DMS153 (cell line): Measurements from ENCODE around the gene UCHL1.
"Not testable (repeated sequence)": the region's sequence is repeated elsewhere in the genome, so short reads cannot be mapped to it uniquely, and the experiment has no call there.

Experiments used
- DNase-seq: peaks from one replicate; lab custom pipeline; 2025; lab: John Stamatoyannopoulos, UW

The UCHL1 gene

DNA sequence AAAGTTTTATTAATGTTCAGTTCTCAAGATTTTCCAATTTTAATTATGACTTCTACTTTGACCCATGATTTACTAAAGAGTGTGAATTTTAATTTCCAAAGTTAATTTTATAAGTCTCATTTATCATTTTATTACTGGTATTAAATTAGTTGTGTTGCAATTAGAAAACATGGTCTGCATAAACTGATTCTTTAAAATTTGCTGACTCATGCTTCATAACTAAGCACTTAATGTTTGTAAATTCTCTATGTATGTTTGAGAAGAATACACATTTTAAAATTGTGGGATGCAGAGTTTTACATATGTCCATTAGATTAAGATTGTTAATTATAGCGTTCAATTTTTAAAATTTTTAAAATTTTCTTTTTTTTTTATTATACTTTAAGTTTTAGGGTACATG lies 20.2 kb upstream of the UCHL1 start:
- no peak for DNase-seq

- no peak for DNase-seq
Measured at GRCh38 chr4:41241919-41242318, 14.8 kb upstream of the UCHL1 start.

DNA sequence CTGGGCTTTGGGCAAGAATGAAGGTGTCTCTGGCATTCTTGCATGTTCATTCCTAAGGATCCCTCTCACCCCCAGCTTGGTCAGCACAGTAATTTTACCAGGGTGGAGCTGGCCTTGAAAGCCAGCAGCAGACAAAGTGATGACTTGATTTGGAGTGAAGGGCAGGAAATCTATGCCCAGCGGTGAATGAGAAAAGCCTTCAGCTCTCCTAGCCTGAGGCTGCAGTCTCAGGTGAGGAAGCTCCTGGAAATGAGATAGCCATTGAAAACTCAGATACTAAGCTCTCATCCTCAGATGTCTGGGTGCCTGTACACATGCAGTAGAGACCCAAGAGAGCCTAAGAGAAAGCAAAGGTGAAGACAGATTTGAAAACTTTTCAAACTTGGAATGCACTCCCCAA lies 10.7 kb upstream of the UCHL1 start:
- DNase-seq: no peak

DNA sequence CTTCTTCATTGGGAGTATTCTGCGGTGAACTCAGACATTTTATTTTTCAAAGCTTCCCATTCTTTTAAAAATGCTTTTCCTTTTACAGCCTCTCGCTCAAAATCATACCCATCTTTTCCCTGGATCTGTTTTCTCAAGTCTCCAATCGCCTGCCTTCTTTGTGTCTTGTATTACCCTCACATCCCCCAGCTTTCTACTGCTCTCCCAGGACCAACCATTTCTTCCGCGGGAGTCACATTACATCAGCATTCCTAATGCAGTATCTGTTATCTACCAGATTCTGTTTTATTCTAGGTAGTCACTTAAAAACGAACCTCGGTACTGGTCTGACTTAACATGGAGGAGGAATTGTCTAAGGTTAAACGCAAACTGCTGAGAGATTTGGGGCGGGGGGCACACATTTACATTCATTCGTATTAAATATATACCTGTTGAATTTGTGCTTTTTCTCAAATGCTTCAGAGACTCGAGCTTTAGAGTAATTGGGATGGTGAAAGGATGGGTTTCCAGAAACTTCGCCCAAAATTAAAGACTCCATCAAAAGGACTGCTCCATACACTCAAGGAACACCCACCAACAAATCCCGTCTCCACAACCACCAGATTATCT lies 493 bp upstream of the UCHL1 start:
- DNase-seq: no peak

GRCh38 chr4:41257257-41257901 lies 651 bp downstream of the UCHL1 start:
- peak; percentile 17 for DNase-seq

- DNase-seq: no peak
Measured at GRCh38 chr4:41257906-41258305, 1.2 kb downstream of the UCHL1 start.

GRCh38 chr4:41258783-41259182 lies 2.1 kb downstream of the UCHL1 start:
- peak; percentile 7 for DNase-seq

- DNase-seq: no peak
Measured at GRCh38 chr4:41260116-41260733, 3.5 kb downstream of the UCHL1 start.

GRCh38 chr4:41262198-41262597 lies 5.5 kb downstream of the UCHL1 start:
- no peak for DNase-seq

GRCh38 chr4:41264212-41264611 lies 7.5 kb downstream of the UCHL1 start:
- DNase-seq: no peak

GRCh38 chr4:41267997-41268396 lies 11.3 kb downstream of the UCHL1 start:
- DNase-seq: no peak

- no peak for DNase-seq
Measured at GRCh38 chr4:41268721-41269517, 12.2 kb downstream of the UCHL1 start.

GRCh38 chr4:41269682-41270081 lies 13.0 kb downstream of the UCHL1 start:
- no peak for DNase-seq

- DNase-seq: not testable (repeated sequence)
Measured at GRCh38 chr4:41275931-41276330, 19.2 kb downstream of the UCHL1 start.

GRCh38 chr4:41280010-41280409 lies 23.3 kb downstream of the UCHL1 start:
- DNase-seq: no peak

DNA sequence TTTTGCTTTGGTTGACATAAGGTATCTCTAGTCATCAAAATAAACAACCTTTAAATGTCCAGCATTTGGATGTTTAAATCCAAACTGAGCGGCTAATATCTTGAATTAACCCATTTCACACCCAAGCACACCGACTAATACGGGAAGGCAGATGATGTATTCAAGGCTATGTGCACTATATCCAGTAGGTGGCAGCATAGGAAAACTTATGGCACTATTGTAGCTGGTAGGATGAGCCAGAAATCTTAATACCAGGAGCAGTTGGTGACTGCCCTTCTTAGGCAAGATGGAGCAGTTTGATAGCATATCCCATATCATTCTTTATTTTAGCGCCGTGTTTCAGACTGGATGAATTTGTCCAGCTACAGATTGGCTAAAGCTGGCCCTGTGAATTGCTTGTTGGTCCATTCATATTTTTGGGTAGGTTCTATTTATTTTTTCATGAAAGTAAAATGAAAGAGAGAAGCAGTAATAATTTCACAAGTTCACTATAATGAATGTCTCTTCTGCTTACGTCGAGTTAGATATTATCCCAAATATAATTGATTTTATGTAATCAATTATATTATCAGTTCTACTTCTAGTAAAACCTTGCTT lies 24.4 kb downstream of the UCHL1 start:
- DNase-seq: peak; percentile 60

DNA sequence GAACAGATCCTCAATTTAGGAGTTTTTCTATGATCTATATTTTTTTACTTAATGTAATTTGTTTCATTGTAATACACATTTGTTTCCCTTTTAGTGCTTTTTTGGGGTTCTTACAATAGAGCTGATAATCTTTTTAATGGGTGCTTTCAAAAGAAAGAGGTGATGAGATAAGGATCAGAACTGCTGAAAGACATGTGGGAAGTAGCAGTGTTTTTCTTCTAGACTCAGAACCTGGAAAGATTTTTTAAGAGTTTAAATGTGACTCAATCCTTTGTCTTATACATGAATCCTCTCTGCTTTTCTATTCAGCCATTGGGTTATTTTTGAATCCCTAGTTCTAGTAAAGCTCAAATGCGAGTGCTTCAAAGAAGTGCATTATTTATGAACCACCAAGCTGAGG lies 25.6 kb downstream of the UCHL1 start:
- DNase-seq: no peak

DNA sequence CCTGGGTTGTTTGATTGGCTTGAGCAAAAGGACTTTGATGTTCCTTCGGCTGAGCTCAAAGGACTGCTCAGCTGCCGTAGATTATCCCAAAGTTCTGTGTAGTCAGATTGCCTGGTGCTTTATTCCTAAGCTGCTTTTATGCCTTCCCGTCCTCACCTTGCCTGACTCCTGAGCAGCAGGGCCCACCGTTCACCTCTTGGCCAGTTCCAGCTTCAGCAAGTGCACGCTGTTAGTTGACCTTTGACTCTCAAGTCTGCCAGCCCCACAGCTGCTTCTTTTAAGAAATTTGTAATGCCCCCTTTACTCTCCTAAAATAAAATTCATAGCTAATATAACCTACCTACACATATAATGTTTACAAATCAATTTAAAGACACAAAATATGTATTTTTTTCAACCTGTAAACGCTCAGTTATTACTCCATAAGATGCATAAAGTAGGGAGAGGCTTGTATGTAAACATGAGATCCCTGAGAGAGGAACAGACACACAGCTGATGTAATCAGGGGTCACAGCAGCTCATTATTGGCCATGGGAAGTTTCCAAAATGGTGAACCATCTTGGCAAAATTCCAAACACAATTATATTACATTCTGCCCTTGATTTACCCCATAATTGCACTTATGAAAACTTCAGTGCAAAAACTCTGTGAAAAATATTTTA lies 28.6 kb downstream of the UCHL1 start:
- no peak for DNase-seq

DNA sequence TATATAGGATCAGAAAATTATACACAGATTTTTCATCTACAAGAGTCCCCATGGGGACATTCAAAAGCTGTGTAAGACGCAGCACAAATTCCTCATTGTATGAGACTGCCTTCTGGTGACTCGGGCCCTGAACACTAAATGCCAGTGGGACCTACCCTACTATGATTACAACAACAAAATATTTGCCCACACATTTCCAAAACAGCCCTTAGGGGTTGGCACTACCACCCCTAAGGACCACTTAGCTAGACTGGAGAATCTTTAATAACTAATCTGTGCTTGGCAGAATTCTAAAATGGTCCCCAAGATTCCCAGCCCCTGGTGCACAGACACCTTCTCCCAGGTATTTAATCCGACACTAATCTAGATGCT lies 29.1 kb downstream of the UCHL1 start:
- DNase-seq: no peak

GRCh38 chr4:41287005-41287404 lies 30.3 kb downstream of the UCHL1 start:
- no peak for DNase-seq

GRCh38 chr4:41287852-41288251 lies 31.1 kb downstream of the UCHL1 start:
- no peak for DNase-seq

- DNase-seq: no peak
Measured at GRCh38 chr4:41288254-41288653, 31.5 kb downstream of the UCHL1 start.
